Measurements from ENCODE around the gene FMNL2.

DNA sequence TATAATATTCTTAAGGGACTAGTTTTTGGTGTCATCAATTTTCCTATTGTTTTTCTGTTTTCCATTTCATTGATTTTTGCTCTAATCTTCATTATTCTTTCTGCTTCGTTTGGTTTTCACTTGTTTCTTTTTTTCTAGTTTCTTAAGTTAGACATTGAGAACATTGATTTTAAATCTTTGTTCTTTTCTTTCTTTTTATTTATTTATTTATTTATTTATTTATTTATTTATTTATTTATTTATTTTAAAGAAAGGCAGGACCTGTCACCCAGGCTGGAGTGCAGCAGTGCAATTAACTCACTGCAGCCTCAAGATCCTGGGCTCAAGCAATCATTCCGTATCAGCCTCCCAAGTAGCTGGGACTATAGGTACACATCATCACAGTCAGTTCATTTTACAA, 7.0 kb upstream of the FMNL2 start:
- no peak for TF ChIP-seq CTCF (conservative IDR thresholded peaks at IDR 0.05; ENCODE audit: low read depth, low read length)
- no peak for TF ChIP-seq NFE2L2 (IDR thresholded peaks at IDR 0.05; ENCODE audit: low read depth, low read length)
- TF ChIP-seq RAD21 (IDR thresholded peaks at IDR 0.05; ENCODE audit: low read length), result no peak
- no peak for TF ChIP-seq POLR2A (IDR thresholded peaks at IDR 0.05; ENCODE audit: low read depth, low read length)
- TF ChIP-seq MXI1 (IDR thresholded peaks at IDR 0.05; ENCODE audit: borderline replicate concordance, low read depth, low read length), result no peak
- TF ChIP-seq MAFK (IDR thresholded peaks at IDR 0.05; ENCODE audit: low read depth, low read length), result no peak
- TF ChIP-seq SMC3 (IDR thresholded peaks at IDR 0.05; ENCODE audit: low read depth, low read length), result no peak
- TF ChIP-seq, protein P1, sequence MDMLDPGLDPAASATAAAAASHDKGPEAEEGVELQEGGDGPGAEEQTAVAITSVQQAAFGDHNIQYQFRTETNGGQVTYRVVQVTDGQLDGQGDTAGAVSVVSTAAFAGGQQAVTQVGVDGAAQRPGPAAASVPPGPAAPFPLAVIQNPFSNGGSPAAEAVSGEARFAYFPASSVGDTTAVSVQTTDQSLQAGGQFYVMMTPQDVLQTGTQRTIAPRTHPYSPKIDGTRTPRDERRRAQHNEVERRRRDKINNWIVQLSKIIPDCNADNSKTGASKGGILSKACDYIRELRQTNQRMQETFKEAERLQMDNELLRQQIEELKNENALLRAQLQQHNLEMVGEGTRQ (IDR thresholded peaks at IDR 0.05; ENCODE audit: low read depth, low read length), result no peak
- no peak for TF ChIP-seq ELK1 (IDR thresholded peaks at IDR 0.05; ENCODE audit: borderline replicate concordance, low read depth, low read length)
- no peak for TF ChIP-seq MAZ (IDR thresholded peaks at IDR 0.05; ENCODE audit: borderline replicate concordance, low read depth, low read length)
- TF ChIP-seq BHLHE40 (IDR thresholded peaks at IDR 0.05; ENCODE audit: low read depth, low read length), result no peak
- TF ChIP-seq RFX5 (IDR thresholded peaks at IDR 0.05; ENCODE audit: low read depth, low read length), result no peak
- TF ChIP-seq CEBPB (IDR thresholded peaks at IDR 0.05; ENCODE audit: low read depth, low read length), result no peak

All from IMR-90 (cell line).